ENCODE results near the gene SCAPER.

The SCAPER gene

DNA sequence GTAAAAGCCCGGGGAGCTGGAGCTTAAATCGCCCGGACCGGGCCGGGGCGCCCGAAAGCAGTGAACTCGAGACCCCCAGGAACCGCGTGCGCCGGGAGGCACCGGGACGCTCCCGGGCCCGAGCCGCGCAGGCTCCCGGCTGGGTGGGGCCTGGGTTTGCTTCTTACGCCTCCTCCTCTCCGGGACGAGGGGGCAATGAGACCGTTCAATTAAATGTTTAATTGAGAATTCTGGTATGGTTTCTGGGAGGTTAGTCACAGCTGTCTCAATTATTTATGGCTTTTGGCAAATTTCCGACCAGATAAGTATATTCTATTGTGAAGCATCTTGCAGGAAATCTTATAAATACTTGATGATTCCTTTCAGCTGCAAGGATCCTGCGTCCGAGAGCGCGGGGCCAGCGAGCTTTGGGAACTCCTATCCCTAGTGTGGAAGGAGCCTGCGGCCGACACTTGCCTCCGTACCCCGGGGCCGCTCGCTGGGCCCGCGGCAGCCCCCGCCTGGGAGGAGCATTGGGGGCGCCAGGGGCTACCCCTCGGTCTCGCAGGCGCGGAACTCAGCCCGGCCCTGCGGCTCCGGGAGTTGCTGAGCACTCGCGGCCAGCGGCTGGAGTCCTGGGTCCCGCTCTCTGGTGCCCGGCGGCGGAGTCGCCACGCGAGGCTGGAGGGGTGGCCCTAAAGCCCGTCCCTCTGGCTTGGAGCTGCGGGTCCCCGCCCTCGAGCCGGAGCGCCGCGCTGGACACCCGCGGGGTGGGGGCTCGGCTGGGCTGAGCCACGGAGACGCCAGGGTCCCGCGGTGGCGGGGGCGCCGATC lies 558.3 kb downstream of the SCAPER start:
- DNase-seq, result no peak

DNA sequence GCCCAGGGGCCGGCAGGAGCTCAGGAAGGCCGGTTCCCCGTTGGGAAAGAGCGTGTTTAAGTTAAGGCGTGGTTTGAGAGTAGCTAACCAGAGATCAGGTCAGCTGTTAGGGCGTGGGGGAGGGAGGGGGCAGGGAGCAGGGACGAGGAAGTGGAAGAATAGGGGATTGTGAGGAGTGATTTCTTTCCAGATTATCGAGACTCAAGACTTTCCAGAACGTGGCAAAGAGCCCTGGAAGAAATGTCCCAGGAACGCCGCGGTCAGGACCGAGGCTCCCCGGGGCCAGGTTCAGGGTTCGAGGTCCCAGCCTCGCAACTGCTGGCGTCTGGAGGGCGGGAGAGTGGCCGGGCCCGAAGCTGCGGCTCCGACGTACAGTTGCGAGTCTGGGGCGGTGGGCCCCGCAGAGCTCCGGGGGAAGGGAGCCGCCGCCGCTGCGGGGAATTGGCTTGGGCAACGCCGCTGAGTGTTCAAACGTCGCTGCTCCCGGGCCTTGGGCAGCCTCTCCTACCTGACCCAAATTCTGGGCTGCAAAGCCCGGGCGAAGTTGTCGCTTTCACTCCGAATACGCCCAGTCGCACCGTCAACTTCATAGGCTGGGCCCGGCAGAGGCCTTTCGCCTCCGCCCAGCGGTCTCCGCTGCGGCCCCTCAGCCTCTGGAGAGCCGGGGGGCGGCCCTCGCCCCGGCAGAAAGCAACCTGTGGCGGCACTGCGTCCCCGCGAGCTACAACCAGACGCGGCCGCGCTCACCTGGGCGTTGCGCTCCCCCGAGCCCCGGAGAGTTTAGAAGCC lies 559.1 kb downstream of the SCAPER start:
- DNase-seq, result no peak

DNA sequence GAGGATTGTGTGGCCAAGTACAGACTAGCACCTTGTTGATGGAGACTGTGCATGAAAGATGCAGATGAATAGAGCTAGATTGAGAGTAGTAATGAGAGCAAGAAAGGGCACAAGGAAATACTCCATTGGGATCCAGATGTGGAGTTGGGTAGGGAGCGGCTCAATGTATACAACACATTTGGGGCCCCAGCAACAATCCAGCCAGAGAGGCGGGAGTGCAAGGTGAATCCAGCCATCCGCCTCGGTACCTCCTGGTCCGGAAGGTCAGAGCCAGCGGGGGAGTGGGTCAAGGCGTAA lies 559.6 kb downstream of the SCAPER start:
- DNase-seq, result no peak

DNA sequence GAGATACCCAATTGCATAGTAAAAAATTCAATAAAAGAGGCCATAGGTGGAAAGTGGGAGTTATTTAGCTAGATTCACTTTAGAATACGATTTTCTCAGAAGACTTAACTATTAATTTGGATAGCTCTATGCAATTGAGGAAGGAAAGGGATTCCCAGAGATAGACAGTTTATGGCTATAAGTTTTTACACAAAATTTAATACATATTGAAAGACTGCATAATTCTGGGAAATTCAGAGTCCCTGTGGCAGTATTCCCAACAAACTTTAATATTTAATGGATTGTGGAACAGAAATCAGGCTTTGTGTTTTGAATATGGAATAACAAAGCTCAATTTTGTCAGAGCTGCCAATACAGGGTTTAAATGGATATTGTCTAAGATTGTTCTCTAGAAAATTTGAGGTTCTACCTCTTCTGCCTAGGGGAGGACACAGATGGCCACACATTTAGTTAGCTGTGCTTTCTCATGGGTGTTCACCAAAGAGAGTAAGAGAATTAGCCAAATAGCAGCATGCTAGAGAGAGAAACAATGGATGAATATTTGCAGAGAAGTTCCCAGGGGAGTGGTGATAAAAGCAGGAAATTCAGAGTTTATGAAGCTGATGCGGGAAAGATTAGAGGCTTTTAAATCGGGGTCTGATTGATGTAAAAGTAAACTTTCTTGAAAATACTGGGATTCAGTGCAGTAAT lies 560.1 kb downstream of the SCAPER start:
- DNase-seq, result no peak

DNA sequence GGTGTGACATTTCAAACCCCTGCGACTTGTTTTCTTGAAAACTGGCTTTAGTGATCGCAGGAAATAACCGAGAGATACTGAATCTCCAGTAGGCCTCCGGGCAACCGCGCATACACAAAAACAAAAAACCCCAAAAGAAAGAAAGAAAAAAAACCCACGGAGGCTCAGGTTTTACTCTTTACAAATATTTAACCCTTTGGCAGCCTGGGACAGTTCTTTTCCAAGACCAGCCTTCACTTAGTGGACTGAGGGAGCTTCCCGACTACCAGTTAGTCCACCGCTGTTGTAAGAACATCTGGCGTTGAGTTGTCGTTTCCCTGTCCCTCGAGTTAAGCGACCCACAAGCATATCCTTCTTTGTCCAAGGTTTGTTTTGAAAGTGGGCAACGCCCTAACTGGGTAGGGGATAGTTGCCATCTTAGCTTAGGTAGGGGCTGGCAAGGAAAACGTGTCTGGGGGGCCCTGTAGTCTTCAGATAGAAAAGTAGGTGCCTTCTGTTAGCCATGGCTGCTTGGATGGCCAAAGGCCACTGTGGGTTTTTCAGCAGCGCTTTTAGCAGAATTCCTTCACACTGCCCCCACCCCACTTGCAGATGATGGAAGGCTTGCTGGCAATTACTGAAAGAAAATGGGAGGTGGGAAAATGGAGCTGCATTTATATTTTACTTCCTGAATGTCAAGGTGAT lies 561.7 kb downstream of the SCAPER start:
- no peak for DNase-seq

DNA sequence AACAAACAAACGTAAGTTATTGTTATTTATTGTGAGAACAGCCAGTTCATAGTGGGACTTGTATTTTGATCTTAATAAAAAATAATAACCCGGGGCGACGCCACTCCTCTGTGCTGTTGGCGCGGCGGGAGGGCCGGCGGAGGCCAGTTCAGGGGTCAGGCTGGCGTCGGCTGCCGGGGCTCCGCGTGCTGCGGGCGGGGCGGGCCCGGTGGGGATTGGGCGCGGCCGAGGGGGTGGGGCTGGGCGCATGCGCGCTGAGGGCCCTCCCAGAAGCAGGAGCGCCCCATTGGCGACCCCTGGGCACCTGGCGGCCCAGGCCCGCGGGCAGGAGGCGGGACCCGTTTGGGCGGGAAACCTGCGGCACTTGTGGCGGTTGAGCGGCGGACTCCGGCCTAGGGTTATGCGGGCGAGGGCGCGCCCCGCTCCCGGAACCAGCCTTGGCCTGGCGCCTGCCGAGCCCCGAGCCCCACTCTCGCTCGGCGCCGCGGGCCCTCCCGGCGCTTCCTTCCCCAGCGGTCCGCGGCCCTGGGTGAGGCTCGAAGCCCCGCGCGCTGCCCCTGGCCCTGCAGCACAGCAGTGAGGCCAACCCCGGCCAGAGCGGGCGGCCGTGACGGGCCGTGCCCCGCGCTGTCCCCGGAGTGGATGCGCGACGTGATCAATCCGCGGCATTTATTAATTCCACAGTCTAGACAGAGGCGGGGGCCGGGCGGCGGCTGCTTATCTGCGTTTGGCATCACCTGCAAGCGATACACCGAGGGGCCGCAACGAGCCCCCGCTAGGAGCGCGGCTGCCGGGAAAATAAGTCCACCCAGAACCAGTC lies 562.5 kb downstream of the SCAPER start:
- DNase-seq, result no peak

DNA sequence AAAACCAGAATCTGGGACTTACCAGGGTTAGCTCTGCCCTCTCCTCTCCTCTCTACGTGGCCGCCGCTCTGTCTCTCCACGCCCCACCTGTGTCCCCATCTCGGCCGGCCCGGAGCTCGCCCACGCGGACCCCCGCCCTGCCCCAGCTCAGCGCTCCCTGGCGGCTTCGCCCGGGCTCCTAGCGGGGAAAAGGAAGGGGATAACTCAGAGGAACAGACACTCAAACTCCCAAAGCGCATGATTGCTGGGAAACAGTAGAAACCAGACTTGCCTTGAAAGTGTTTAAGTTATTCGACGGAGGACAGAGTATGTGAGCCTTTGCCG lies 563.1 kb downstream of the SCAPER start:
- DNase-seq, result no peak

DNA sequence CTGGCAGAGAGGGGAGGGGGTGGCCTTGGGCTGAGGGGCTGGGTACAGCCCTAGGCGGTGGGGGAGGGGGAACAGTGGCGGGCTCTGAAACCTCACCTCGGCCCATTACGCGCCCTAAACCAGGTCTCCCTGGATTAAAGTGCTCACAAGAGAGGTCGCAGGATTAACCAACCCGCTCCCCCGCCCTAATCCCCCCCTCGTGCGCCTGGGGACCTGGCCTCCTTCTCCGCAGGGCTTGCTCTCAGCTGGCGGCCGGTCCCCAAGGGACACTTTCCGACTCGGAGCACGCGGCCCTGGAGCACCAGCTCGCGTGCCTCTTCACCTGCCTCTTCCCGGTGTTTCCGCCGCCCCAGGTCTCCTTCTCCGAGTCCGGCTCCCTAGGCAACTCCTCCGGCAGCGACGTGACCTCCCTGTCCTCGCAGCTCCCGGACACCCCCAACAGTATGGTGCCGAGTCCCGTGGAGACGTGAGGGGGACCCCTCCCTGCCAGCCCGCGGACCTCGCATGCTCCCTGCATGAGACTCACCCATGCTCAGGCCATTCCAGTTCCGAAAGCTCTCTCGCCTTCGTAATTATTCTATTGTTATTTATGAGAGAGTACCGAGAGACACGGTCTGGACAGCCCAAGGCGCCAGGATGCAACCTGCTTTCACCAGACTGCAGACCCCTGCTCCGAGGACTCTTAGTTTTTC lies 563.6 kb downstream of the SCAPER start:
- DNase-seq, result no peak

DNA sequence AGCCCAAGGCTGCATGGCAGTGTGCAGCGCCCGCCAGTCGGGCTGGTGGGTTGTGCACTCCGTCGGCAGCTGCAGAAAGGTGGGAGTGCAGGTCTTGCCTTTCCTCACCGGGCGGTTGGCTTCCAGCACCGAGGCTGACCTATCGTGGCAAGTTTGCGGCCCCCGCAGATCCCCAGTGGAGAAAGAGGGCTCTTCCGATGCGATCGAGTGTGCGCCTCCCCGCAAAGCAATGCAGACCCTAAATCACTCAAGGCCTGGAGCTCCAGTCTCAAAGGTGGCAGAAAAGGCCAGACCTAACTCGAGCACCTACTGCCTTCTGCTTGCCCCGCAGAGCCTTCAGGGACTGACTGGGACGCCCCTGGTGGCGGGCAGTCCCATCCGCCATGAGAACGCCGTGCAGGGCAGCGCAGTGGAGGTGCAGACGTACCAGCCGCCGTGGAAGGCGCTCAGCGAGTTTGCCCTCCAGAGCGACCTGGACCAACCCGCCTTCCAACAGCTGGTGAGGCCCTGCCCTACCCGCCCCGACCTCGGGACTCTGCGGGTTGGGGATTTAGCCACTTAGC lies 564.3 kb downstream of the SCAPER start:
- DNase-seq, result peak; percentile 49

DNA sequence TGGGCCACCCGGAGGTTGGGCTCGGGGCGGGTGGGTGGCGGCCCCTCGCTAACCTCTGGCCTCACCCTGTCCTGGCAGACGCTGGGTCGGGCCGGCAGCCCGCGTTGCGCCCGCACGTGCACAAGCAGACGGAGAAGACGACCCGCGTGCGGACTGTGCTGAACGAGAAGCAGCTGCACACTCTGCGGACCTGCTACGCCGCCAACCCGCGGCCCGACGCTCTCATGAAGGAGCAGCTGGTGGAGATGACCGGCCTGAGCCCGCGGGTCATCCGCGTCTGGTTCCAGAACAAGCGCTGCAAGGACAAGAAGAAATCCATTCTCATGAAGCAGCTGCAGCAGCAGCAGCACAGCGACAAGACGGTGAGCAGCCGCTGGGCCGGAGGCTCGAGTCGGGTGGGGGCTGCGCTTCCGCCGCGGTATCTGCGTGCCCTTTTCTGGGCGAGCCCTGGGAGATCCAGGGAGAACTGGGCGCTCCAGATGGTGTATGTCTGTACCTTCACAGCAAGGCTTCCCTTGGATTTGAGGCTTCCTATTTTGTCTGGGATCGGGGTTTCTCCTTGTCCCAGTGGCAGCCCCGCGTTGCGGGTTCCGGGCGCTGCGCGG lies 564.8 kb downstream of the SCAPER start:
- DNase-seq, result no peak

DNA sequence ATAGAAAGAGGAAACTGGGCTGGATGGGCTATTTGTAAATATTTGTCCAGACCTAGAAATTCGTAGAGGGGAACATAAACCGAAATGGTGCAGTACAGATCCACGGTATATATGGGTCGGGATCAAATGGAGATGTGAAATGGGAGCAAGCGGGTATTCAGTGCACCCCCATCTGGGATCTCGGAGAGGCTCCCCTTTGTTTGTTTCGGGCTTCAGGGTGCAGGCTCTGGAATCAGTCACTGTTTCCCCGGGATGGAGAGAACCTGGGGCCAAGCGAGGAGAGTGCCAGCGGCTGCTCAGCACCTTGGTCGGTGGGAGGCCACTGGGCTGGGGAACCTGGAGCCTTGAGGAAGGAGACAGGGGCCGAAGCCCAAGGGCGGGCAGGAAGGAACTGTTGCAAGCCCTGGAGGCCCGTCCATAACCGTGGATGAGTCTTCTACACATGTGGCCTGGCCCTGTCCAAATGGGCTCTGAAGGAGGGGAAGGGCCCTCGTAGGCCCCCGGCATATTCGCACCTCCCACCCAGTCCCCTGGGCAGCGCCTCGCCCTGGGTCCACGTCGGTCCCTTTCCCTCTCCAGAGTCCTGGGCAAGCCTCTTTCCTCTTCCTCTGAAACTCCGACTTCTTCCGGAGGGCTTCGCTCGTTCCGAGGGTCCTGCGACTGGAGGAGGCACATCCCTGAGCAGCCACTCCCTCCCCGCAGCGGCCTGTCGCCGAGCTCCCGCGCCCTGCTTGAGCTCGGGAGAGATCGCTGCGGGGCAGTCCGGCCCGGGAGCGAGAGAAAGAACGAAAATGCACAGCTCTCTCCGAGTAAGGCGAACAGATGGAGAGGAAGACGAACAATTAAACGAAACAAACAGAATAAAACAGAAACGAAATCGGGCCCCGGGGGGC lies 565.6 kb downstream of the SCAPER start:
- no peak for DNase-seq

DNA sequence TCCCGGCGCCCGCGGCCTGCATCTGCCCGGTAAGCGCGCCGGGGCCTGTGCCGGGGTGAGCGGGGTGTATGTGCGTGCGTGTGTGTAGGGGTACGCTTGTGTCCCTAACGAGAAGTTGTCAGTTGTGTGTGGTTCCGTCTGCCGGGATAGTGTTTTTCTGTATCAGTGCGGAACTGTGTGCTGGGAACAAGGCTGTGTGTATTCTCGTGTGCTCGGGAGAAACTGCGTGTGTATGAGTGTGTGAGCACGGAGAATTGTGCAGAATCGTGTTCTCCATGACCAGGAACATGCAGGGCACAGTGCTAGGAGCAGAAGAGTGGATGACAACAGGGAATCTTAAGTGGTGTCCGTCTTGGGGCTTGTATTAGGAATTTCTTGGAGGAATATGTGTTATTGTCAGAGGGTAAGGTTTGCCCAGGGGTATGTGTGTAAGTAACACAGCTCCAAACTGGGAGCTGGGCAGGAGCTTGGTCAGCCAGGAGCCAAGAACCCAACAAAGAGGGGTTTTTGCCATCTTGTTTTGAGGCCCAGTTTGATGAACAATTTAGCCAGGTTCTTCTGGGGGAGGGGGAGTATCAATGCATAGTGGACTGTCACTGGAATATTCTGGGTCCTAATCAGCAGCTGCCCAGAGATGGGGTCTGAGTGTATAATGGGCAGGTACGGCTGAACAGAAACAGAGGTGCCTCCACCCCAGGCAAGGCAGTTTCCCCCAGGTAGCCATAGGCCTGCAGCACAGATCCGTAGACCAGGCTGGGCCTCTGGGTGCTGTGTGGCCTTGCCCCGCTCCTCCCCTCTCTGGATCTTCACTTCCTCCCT lies 566.4 kb downstream of the SCAPER start:
- DNase-seq, result no peak

DNA sequence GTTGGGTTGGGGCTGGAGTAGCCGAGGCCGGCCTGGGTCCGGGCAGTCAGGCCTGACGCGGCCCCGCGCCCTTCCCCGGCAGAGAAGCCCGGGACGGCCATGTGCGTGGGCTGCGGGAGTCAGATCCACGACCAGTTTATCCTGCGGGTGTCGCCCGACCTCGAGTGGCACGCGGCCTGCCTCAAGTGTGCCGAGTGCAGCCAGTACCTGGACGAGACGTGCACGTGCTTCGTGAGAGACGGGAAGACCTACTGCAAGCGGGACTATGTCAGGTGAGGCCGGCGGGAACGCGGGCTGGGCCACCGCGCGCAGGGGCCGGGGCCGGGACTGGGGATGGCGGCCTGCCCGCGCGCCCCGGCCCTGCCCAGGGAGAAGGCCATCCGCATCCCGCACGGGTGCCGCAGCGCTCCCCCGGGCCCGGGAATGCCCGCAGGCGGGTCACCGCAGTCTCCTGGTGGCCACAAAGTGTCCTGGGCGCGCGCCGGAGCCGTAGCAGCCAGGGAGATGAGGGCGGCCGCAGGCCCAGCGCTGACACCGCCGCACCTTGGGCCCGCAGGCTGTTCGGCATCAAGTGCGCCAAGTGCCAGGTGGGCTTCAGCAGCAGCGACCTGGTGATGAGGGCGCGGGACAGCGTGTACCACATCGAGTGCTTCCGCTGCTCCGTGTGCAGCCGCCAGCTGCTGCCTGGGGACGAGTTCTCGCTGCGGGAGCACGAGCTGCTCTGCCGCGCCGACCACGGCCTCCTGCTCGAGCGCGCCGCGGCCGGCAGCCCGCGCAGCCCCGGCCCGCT lies 567.2 kb downstream of the SCAPER start:
- no peak for DNase-seq

DNA sequence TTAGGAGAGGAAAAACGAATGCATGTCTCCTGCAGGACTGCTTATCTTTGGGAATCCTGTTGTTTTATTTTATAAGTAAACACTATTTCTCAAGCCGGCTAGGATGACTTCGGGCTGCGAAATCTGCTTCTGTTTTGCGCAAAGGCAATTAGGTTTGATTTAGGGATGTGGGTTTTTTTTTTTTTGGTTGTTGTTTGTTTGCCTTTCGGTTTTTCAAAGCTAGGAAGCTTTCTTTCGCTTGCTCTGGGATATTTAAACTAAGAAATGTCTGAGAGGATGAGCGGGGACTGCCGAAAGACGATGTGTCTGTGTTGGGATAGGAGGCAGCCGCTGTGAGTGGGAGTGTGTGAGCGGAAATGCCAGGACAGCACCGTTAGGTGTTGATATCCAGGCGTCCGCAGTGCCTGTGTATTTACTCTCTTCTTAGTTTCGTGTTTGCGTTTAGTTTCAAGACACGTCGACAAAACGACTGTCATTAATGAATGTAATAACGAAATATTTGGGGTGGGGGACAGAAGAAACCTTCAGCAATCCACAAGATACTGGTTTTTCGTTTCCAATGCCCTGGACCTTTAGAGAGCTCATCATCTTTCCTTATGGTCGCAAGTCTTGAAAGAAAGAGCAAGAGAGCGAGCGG lies 568.0 kb downstream of the SCAPER start:
- DNase-seq, result no peak

DNA sequence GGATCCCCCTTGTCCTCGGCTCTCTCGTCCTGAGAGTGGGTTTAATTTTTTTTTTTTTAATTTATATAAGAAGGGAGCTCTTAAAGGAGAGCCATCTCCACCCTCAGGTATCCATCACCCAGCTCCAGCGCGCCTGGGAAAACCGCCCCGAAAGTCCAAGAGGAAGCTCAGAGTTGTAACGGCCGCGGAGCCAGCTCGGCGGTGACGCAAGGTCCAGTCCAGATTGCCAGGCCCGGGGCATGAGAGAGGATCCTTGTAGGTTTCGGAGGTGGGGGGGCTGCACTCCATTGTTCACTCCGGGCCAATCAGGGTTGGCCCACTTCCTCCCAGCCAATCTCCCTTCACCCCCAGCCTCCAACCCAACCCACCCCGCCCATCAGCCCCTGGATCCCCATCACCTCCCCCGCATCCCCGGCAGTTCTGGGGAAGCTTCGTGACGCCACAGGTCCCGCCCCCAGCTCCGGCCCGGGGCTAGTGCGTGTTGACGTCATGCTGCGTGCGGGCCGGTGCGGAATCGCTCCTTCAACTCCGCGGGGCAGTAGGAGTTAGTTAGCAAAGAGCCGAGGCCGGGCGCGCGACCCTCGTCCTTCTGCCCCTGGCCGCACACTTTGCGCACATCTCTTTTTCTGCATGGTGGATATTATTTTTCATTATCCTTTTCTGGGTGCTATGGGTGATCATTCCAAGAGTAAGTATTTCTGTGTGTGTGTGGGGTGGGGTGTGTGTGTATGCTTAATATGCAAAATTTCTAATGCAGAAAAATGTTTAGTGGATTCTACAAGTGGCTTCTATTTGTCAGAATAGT lies 568.7 kb downstream of the SCAPER start, which contains the start of gene ISL2:
ISL2 (plus strand) TSS at position 520 of the 805 bp plus-strand sequence; CDS start at position 631, 111 bp downstream.
- no peak for DNase-seq
